ENCODE measurements around the gene KNOP1.

The KNOP1 gene

DNA sequence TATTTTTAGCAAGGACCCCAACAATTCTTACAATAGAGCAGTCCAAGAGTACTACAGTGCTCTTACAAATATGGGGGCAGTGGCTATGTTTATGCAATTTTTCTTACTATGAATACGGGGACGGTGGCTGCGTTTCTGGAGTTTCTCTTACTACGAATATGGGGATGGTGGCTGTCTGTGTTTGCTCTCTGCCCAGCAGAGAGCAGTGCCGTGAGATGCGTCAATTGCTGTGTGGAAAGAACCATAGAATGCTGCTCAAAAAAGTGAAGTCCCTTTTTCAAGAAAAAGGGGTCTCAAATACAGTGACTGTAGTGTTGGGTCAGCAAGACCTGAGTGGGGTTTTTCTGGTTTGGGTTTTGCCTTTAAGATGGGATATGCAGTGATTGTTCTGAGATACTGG, 53.9 kb downstream of the KNOP1 start:
- Mint-ChIP-seq H3K27ac (no peak overlapping the region), H3K9me3 (peaks cover 5% of the 10 kb centered on the region), H3K4me3 (no peak overlapping the region), H3K36me3 (peaks cover 30% of the 10 kb centered on the region), H3K27me3 (no peaks in the 10 kb centered on the region), H3K4me1 (no peaks in the 10 kb centered on the region)
- CTCF ChIA-PET: no interaction called here
- no peak for DNase-seq

DNA sequence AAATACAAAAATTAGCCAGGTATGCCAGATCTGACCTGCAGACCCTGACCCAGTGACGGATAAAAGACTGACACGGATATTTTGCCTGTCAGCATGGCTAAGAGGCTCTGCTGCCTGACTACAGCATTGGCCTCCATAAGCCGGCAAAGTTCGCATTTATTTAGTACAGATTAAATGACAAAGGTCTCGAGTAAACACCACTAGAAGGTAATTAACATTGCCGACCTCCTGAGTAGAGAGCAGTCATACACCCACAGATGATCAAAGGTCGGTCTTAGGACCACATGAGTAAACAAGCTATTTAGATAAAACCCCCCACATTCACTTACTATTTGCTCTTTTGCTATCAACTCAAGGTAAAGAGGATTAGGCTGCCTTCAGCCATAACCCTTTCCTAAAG, 55.7 kb downstream of the KNOP1 start:
- Mint-ChIP-seq H3K36me3 (peaks cover 32% of the 10 kb centered on the region), H3K4me3 (no peak overlapping the region), H3K9me3 (peaks cover 5% of the 10 kb centered on the region), H3K4me1 (no peaks in the 10 kb centered on the region), H3K27me3 (no peaks in the 10 kb centered on the region), H3K27ac (no peak overlapping the region)
- CTCF ChIA-PET: no interaction called here
- DNase-seq: no peak

DNA sequence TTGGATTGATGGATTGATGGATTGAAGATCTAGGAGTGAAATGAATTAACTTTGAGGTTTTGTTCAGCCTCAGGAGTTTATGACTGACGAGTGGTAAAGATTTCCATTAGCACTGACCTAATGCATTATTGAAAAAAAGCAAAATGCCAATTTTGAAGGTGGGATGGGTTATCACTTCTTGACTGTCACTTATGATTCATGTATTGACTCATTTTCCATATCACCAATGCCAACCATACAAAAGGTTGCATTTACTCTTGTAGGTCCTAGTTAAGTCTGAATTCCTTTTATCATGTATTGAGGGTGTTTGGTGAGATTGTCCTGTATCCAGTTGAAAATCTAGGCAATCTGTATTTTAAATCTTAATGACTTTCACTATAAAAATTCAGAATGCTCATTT, 57.6 kb downstream of the KNOP1 start:
- H3K36me3 Mint-ChIP-seq: peaks cover 37% of the 10 kb centered on the region
- H3K9me3 Mint-ChIP-seq: peaks cover 5% of the 10 kb centered on the region
- CTCF ChIA-PET: no interaction called here
- H3K27me3 Mint-ChIP-seq: no peaks in the 10 kb centered on the region
- H3K4me3 Mint-ChIP-seq: no peak overlapping the region
- H3K4me1 Mint-ChIP-seq: no peaks in the 10 kb centered on the region
- DNase-seq: no peak
- H3K27ac Mint-ChIP-seq: no peak overlapping the region

DNA sequence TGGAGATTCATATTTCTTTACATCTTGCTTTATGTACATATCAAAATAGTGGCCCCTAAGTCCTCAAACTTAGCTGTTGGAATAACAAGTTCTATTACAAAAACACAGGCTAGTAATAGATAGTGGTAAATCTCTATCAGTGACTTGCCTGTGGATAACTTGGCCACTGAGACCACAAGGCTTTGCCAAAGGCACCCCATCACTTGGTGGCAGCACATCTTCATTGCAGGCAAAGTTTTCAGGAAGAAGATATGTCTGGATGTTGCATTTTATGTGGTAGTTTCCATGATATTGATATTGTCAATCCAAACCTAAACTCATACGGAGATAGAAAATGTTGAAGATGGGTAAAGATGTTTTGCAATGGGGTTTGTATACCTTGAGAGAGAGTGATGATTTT, 58.5 kb downstream of the KNOP1 start:
- H3K4me3 Mint-ChIP-seq: no peak overlapping the region
- peaks cover 35% of the 10 kb centered on the region for H3K36me3 Mint-ChIP-seq
- no peak overlapping the region for H3K27ac Mint-ChIP-seq
- CTCF ChIA-PET: no interaction called here
- peaks cover 2% of the 10 kb centered on the region for H3K9me3 Mint-ChIP-seq
- no peaks in the 10 kb centered on the region for H3K4me1 Mint-ChIP-seq
- DNase-seq: no peak
- H3K27me3 Mint-ChIP-seq: no peaks in the 10 kb centered on the region

DNA sequence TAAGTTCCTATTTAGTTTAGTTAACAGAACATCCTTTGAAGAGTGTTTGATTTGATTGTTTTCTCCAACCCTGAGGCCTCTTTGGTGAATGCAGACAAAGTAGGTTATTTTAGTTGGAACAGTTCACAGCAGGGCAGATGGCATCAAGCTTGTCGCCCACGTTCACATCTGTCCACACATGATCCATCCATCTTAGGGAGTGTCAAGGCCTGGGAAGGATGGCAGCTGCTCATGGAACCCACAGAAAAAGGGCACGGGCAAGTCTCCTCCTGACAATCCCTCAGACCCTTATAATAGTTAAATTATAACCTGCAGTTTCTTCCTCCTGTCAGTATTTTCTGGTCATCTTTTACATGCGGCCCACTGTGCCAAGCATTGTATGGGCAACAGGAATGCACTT, 60.2 kb downstream of the KNOP1 start:
- DNase-seq: no peak

DNA sequence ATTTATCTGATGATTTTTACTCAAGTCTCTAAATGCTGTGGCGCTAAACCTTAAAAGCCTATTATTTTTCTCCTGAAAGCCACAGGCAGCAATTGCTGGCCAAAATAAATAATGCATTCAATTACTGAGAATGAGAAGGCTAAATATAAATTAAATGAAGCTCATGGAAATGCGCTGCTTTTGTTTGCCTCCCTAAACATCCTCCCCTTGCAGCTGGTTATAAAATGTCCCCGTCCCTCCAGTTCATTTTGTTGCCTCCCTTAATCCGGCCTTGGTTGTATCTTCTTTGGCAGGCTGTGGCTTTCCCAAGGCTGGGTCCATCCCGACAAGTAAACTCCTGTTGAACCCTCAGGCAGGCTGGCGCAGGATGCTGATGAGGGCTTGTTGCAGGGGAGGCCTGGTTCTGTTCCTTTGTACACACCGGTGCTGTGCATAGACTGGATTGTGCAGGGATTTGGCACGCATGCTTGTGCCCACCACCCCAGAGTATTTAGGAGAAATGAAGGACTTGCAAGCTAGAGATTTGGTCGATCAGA, 62.7 kb downstream of the KNOP1 start:
- Mint-ChIP-seq H3K27me3 (no peaks in the 10 kb centered on the region), H3K9me3 (no peaks in the 10 kb centered on the region)

More for the DNA sequence above, 60.2 kb downstream of the KNOP1 start:
- H3K9me3 Mint-ChIP-seq: peaks cover 2% of the 10 kb centered on the region
- H3K36me3 Mint-ChIP-seq: peaks cover 39% of the 10 kb centered on the region
- H3K4me3 Mint-ChIP-seq: no peak overlapping the region
- no peak overlapping the region for H3K27ac Mint-ChIP-seq
- no peaks in the 10 kb centered on the region for H3K4me1 Mint-ChIP-seq
- H3K27me3 Mint-ChIP-seq: no peaks in the 10 kb centered on the region
- CTCF ChIA-PET: no interaction called here

DNA sequence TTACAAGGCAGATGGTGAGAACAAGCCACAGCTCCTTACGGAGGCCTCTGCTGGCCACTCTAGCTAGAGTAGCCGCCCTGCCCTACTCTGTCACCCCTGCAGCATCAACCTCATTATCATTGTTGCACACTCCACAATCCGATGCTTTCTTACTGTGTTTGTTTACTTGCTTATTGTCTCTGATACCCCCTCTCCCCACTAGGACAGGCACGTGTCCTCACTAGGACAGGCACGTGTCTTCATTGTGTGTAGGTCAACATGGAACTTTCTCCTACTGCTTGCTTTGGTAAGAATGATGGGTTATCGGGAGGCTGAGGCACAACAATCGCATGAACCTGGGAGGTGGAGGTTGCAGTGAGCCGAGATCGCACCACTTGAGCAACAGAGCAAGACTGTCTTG, 63.9 kb downstream of the KNOP1 start:
- no peaks in the 10 kb centered on the region for H3K27me3 Mint-ChIP-seq
- no peaks in the 10 kb centered on the region for H3K4me1 Mint-ChIP-seq
- CTCF ChIA-PET: no interaction called here
- peaks cover 34% of the 10 kb centered on the region for H3K36me3 Mint-ChIP-seq
- no peak overlapping the region for H3K27ac Mint-ChIP-seq
- no peaks in the 10 kb centered on the region for H3K9me3 Mint-ChIP-seq
- no peak overlapping the region for H3K4me3 Mint-ChIP-seq
- DNase-seq: no peak

More for the DNA sequence above, 62.7 kb downstream of the KNOP1 start:
- H3K4me3 Mint-ChIP-seq: no peak overlapping the region
- no peak overlapping the region for H3K27ac Mint-ChIP-seq
- no peaks in the 10 kb centered on the region for H3K4me1 Mint-ChIP-seq
- H3K36me3 Mint-ChIP-seq: peaks cover 37% of the 10 kb centered on the region
- CTCF ChIA-PET: no interaction called here
- DNase-seq: no peak
